A549 (cell line): ENCODE results near the gene GLYATL3. TPM values are rescaled to one million over a fixed set of nuclear protein-coding genes. Genes with fewer than 3 reads are reported as not detected.

ENCODE experiments used
- ATAC-seq, 2 experiments: fragments of 200-7000 bp in 1 of 2; fragments of >200 bp in 1 of 2; cut with Nextera tagmentation in 1 of 2; cut with Tn5 transposase in 1 of 2; 3 replicates each; pipeline versions ENCODE4 v1.8.0 to v1.9.1; 2018 to 2020; ENCODE audit warnings: mild to moderate bottlenecking in 1 of 2, moderate library complexity in 1 of 2
- CTCF ChIA-PET: fragments of 300-600 bp; sonication (Branson Sonifier 250); formaldehyde crosslinking; extraction: SDS; loops from one replicate; lab custom pipeline; 2021; ENCODE audit warnings: antibody characterized with exemption, inconsistent platforms; lab: Yijun Ruan, JAX
- POLR2A ChIA-PET: fragments of 350-600 bp; formaldehyde crosslinking; extraction: SDS; loops from one replicate; lab custom pipeline; 2021; ENCODE audit warnings: antibody characterized with exemption, inconsistent platforms; lab: Yijun Ruan, JAX
- DNase-seq, 2 experiments: peaks; one replicate each; pipeline versions ENCODE4 v3.0.0 to v3.0.0-alpha.2; 2011 to 2016; ENCODE audit warnings: low read depth in 1 of 2, low spot score in 1 of 2
- FAIRE-seq: peaks from 2 replicates; lab custom pipeline; 2011; peaks lifted over from hg19 to GRCh38; lab: Jason Lieb, UNC
- H3K27ac ChIP-seq, 2 experiments: fragments of >200 bp; sonication (Bioruptor Twin); formaldehyde crosslinking; 3 replicates each; pipeline ENCODE4 v1.5.1; 2016 to 2017
- H3K4me1 ChIP-seq: fragments of >200 bp; sonication (Bioruptor Twin); formaldehyde crosslinking; 3 replicates; pipeline ENCODE4 v1.6.1; 2016
- H3K4me2 ChIP-seq: fragments of >200 bp; sonication (Bioruptor Twin); formaldehyde crosslinking; 3 replicates; pipeline ENCODE4 v1.6.1; 2016
- H3K4me3 ChIP-seq: fragments of >200 bp; sonication (Bioruptor Twin); formaldehyde crosslinking; 3 replicates; pipeline ENCODE4 v1.5.1; 2016
- H3K9me3 ChIP-seq: fragments of >200 bp; sonication (Bioruptor Twin); formaldehyde crosslinking; 3 replicates; pipeline ENCODE4 v1.6.1; 2016
- BCL3 ChIP-seq: fragments of >200 bp; sonication (Bioruptor Twin); formaldehyde crosslinking; IDR thresholded peaks from 3 replicates; pipeline ENCODE4 v1.6.1; 2016
- CBX2 ChIP-seq: fragments of 200-600 bp; sonication (generic); IDR thresholded peaks from 2 replicates; pipeline ENCODE4 v1.6.1; 2016; ENCODE audit warnings: low read depth, mild to moderate bottlenecking, borderline replicate concordance
- CBX8 ChIP-seq: fragments of 200-600 bp; sonication (generic); IDR thresholded peaks from 2 replicates; pipeline ENCODE4 v1.6.1; 2016
- CHD2 ChIP-seq: fragments of 150-350 bp; IDR thresholded peaks from 2 replicates; pipeline ENCODE4 v1.6.1; 2014; ENCODE audit warnings: low read length; ENCODE audit not compliant: partially characterized antibody
- CTCF ChIP-seq: fragments of >200 bp; sonication (Bioruptor Twin); formaldehyde crosslinking; IDR thresholded peaks from 3 replicates; pipeline ENCODE4 v1.5.1; 2016
- EP300 ChIP-seq, 2 experiments: fragments of >200 bp; sonication (Bioruptor Twin); formaldehyde crosslinking; IDR thresholded peaks; 2 replicates in 1 of 2; 3 replicates in 1 of 2; pipeline ENCODE4 v1.6.1; 2016 to 2017
- FOSB ChIP-seq: fragments of 250-450 bp; sonication (Bioruptor Pico); IDR thresholded peaks from 2 replicates; pipeline ENCODE4 v1.5.0; 2020; ENCODE audit warnings: mild to moderate bottlenecking, moderate library complexity
- FOSL2 ChIP-seq, 2 experiments: fragments of 450-650 bp in 1 of 2; fragments of >200 bp in 1 of 2; sonication (Bioruptor Twin) in 1 of 2; formaldehyde crosslinking; IDR thresholded peaks; 2 replicates each; pipeline versions ENCODE4 v1.5.0 to v1.6.1; 2016 to 2020; ENCODE audit warnings: mild to moderate bottlenecking in 1 of 2, moderate library complexity in 1 of 2
- GATA3 ChIP-seq: IDR thresholded peaks from 2 replicates; pipeline ENCODE4 v1.6.1; 2012; ENCODE audit warnings: borderline replicate concordance
- HES2 ChIP-seq: fragments of >200 bp; sonication (Bioruptor Twin); formaldehyde crosslinking; IDR thresholded peaks from 2 replicates; pipeline ENCODE4 v1.6.1; 2016
- HMGXB4 ChIP-seq: fragments of 250-450 bp; sonication (Bioruptor Pico); IDR thresholded peaks from 2 replicates; pipeline ENCODE4 v1.5.0; 2021; ENCODE audit warnings: mild to moderate bottlenecking, moderate library complexity, borderline replicate concordance
- JUN ChIP-seq, 2 experiments: fragments of >200 bp; sonication (Bioruptor Twin); formaldehyde crosslinking; IDR thresholded peaks; 2 replicates in 1 of 2; 3 replicates in 1 of 2; pipeline ENCODE4 v1.6.1; 2016 to 2017
- JUNB ChIP-seq: fragments of >200 bp; sonication (Bioruptor Twin); formaldehyde crosslinking; IDR thresholded peaks from 2 replicates; pipeline ENCODE4 v1.6.1; 2016
- MAX ChIP-seq: IDR thresholded peaks from 2 replicates; pipeline ENCODE4 v1.6.1; 2012
- NFE2L2 ChIP-seq: fragments of 150-350 bp; conservative IDR thresholded peaks from 2 replicates; pipeline ENCODE4 v1.6.1; 2014; ENCODE audit warnings: low read length
- PBX3 ChIP-seq: IDR thresholded peaks from 2 replicates; pipeline ENCODE4 v1.6.1; 2012
- RCOR1 ChIP-seq: fragments of 150-350 bp; IDR thresholded peaks from 2 replicates; pipeline ENCODE4 v1.6.1; 2014; ENCODE audit warnings: antibody characterized with exemption, low read length, low read depth
- RNF2 ChIP-seq: fragments of 200-600 bp; sonication (generic); IDR thresholded peaks from 2 replicates; pipeline ENCODE4 v1.6.1; 2016; ENCODE audit warnings: low read depth, mild to moderate bottlenecking, antibody characterized with exemption, moderate library complexity, borderline replicate concordance
- SREBF2 ChIP-seq: fragments of 450-650 bp; IDR thresholded peaks from 2 replicates; pipeline ENCODE4 v1.6.1; 2014; ENCODE audit warnings: mild to moderate bottlenecking, moderate library complexity
- TFCP2L1 ChIP-seq: fragments of 250-450 bp; sonication (Bioruptor Pico); IDR thresholded peaks from 2 replicates; pipeline ENCODE4 v1.5.0; 2021; ENCODE audit warnings: mild to moderate bottlenecking
- ZFP36 ChIP-seq: fragments of 450-650 bp; IDR thresholded peaks from 2 replicates; pipeline ENCODE4 v1.6.1; 2014; ENCODE audit warnings: borderline replicate concordance; ENCODE audit not compliant: partially characterized antibody
- WGBS: methylation state at CpG from one replicate; pipeline ENCODE4 v1.1.6; 2017; ENCODE audit errors: missing lambda C conversion rate; 5-methylcytosine and 5-hydroxymethylcytosine counted together
- polyA plus RNA-seq, 4 experiments: library from polyadenylated mRNA; depleted of rRNA in 3 of 4; stranded (reverse); fragments of >200 nt; fragmentation: RNase III in 1 of 4; extraction: RNeasy Plus Mini Kit Qiagen cat#74134 plus additional on column Dnase treatment in 1 of 4; gene quantifications; 2 replicates in 3 of 4; 3 replicates in 1 of 4; pipeline ENCODE4 v1.2.3, GENCODE V29; 2011 to 2017

The GLYATL3 gene
- polyA plus RNA-seq, 2 of the 4 experiments (the other 2 are of a cell fraction): not detected

- Histone ChIP-seq H3K27ac (no peak overlapping the region), H3K4me2 (no peak overlapping the region), H3K4me1 (peaks cover 12% of the 10 kb centered on the region; the same call in 1 of the 3 replicates), H3K9me3 (no peaks in the 10 kb centered on the region), H3K4me3 (no peak overlapping the region)
- ChIA-PET CTCF (interaction anchor here (0.6 to 1.8 kb wide), 2 partner anchors 67 to 261 kb away, joined by 4 read pairs; no protein-coding TSS in a partner anchor), POLR2A (no interaction called here)
- ATAC-seq (no peak), DNase-seq (no peak), FAIRE-seq (no peak)
- TF ChIP-seq GATA3 (no peak), HES2 (no peak), BCL3 (no peak)
- WGBS: 88% methylated on average over 1 of the region's 1 CpG
Observed at GRCh38 chr6:49519660-49520059, 19.9 kb downstream of the GLYATL3 start.

GRCh38 chr6:49522710-49523593, 23.2 kb downstream of the GLYATL3 start:
- FAIRE-seq (no peak), ATAC-seq (peak in 1 of 2 experiments; percentile 59; a peak in 3 of 6 replicates), DNase-seq (peak in 1 of 2 experiments; percentile 17)
- Histone ChIP-seq H3K27ac (no peak overlapping the region), H3K9me3 (no peaks in the 10 kb centered on the region), H3K4me3 (no peak overlapping the region), H3K4me1 (peaks cover 8% of the 10 kb centered on the region; the same call in 1 of the 3 replicates), H3K4me2 (no peak overlapping the region; the same call in 2 of the 3 replicates)
- CTCF ChIA-PET: interaction anchor here (0.7 kb wide), 1 partner anchor 84 kb away, joined by 3 read pairs; no protein-coding TSS in a partner anchor
- 18% methylated on average over 7 of the region's 7 CpGs for WGBS
- POLR2A ChIA-PET: no interaction called here
- TF ChIP-seq HMGXB4 (no peak), RCOR1 (no peak), FOSB (CRISPR knock-in tag) (no peak), CTCF (no peak), SREBF2 (no peak), GATA3 (no peak), CBX2 (no peak), CBX8 (no peak), NFE2L2 (no peak), TFCP2L1 (CRISPR knock-in tag) (no peak), HES2 (no peak), ZFP36 (no peak), PBX3 (no peak), RNF2 (no peak), FOSL2 (IDR thresholded peaks at IDR 0.05) (no peak), FOSL2 (CRISPR knock-in tag; IDR thresholded peaks at IDR 0.05) (no peak), CHD2 (no peak), MAX (no peak), JUN (IDR thresholded peaks at IDR 0.05) (no peak), JUNB (no peak), EP300 (IDR thresholded peaks at IDR 0.05) (no peak)
